HG02623 (cell line): ENCODE measurements around the gene GNPTG.

Source experiments
- ATAC-seq: cut with Tn5 transposase; IDR thresholded peaks from one replicate; pipeline ENCODE4 v1.9.1; 2021; ENCODE audit warnings: moderate library complexity; ENCODE audit not compliant: unreplicated experiment

The GNPTG gene

GRCh38 chr16:1392826-1393225 lies 41.1 kb downstream of the GNPTG start:
- ATAC-seq, result no peak

- no peak for ATAC-seq
These were observed 42.0 kb downstream of the GNPTG start for GRCh38 chr16:1393613-1394176.

GRCh38 chr16:1394367-1394951 lies 42.7 kb downstream of the GNPTG start:
- ATAC-seq, result no peak

DNA sequence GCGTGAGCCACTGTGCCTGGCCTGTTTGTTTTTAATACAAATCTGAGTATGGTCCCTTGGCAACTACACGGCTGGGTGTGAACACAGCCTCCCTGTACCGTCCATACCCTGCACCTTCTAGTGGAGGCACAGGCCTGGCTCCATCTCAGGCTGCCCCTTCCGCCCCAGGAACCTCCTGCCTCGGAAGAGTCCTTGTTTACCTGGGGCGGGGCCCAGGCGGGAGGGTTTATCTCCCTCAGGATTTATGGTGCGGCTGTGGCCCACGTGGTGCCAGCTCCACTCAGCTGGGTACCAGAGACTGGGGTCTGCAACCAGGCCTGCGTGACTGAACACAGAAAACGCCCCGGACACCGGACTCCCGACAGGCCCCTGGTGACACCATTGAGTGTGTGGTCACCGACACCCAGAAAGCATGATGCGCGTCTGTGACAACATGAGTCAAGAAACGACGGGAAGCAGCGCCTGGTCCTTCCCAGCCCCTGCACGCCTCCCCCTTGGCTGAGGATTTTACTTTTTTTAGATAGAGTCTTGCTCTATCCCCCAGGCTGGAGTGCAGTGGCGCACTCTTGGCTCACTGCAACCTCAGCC lies 43.8 kb downstream of the GNPTG start:
- no peak for ATAC-seq

- ATAC-seq, result no peak
These were observed 46.0 kb downstream of the GNPTG start for GRCh38 chr16:1397779-1398178.

GRCh38 chr16:1398351-1398750 lies 46.6 kb downstream of the GNPTG start:
- no peak for ATAC-seq

- ATAC-seq, result no peak
These were observed 47.3 kb downstream of the GNPTG start for GRCh38 chr16:1398826-1399581.

GRCh38 chr16:1401061-1401757 lies 49.5 kb downstream of the GNPTG start:
- ATAC-seq, result no peak

DNA sequence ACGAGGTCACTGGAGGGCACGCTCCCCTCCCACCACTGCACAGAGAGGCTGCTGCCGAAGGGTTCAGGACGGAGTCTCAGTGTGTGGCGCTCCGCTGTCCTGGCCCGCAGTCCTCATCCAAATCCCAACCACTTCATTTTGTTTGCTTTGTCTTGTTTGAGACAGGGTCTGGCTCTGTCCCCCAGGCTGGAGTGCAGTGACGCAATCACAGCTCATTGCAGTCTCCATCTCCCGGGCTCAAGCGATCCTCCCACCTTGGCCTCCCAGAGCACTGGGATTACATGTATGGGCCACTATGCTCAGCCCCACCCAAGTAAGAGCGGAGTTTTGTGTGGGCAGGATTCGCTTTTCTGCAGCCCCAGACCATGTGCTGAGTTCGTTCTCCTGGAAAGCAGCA lies 50.0 kb downstream of the GNPTG start:
- ATAC-seq, result no peak

- ATAC-seq, result no peak
These were observed 51.3 kb downstream of the GNPTG start for GRCh38 chr16:1403036-1403435.

- ATAC-seq, result no peak
These were observed 52.0 kb downstream of the GNPTG start for GRCh38 chr16:1403733-1404132.

DNA sequence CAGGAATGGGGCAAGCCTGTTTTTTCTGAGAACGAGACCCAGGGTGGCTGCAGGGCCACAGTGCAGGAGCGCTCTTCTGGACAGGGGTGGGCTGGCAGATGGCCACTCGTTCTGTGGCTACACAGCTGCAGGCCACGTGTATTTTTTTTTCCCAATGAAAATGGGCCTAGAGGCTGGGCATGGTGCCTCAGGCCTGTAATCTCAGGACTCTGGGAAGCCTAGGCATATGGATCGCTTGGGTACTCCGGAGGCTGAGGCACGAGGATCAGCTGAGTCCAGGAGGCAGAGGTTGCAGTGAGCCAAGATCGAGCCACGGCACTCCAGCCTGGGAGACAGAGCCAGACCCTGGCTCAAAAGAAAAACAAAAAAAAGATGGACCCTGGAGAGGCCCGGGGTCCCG lies 56.0 kb downstream of the GNPTG start:
- ATAC-seq, result no peak

- ATAC-seq, result no peak
These were observed 56.6 kb downstream of the GNPTG start for GRCh38 chr16:1408171-1408837.

- ATAC-seq, result no peak
These were observed 61.1 kb downstream of the GNPTG start for GRCh38 chr16:1412847-1413246.
